Neuronal stem cell (in vitro differentiated cells): ENCODE measurements around the gene ACY1.
A peak's percentile ranks its signal among the peaks of the same experiment; 100 is the strongest.

ENCODE experiments used
- DNase-seq: peaks from one replicate; pipeline ENCODE4 v3.0.0-alpha.2; 2013; ENCODE audit warnings: low spot score
- H2AFZ ChIP-seq: one replicate; pipeline ENCODE4 v1.6.1; 2013; ENCODE audit warnings: mild to moderate bottlenecking, low read length, inconsistent platforms
- H2AK5ac ChIP-seq: 2 replicates; pipeline ENCODE4 v1.6.1; 2013; ENCODE audit warnings: low read depth, mild to moderate bottlenecking, inconsistent platforms, low read length, moderate library complexity, mixed read lengths
- H2BK120ac ChIP-seq: 2 replicates; pipeline ENCODE4 v1.6.1; 2013; ENCODE audit warnings: low read depth, mild to moderate bottlenecking, inconsistent platforms, low read length, moderate library complexity, mixed read lengths
- H2BK12ac ChIP-seq: one replicate; pipeline ENCODE4 v1.6.1; 2013; ENCODE audit warnings: low read length, inconsistent platforms
- H2BK15ac ChIP-seq: 2 replicates; pipeline ENCODE4 v1.6.1; 2013; ENCODE audit warnings: mild to moderate bottlenecking, low read length, inconsistent platforms, mixed read lengths
- H2BK5ac ChIP-seq: one replicate; pipeline ENCODE4 v1.6.1; 2013; ENCODE audit warnings: inconsistent platforms, mild to moderate bottlenecking, low read length, moderate library complexity
- H3K14ac ChIP-seq: one replicate; pipeline ENCODE4 v1.6.1; 2013; ENCODE audit warnings: low read length, inconsistent platforms
- H3K18ac ChIP-seq: 2 replicates; pipeline ENCODE4 v1.6.1; 2013; ENCODE audit warnings: low read length, inconsistent platforms
- H3K23ac ChIP-seq: 2 replicates; pipeline ENCODE4 v1.6.1; 2013; ENCODE audit warnings: low read depth, mild to moderate bottlenecking, mixed read lengths, low read length, inconsistent platforms; ENCODE audit not compliant: poor library complexity
- H3K27ac ChIP-seq: replicated peaks from 3 replicates; pipeline ENCODE4 v1.5.1; 2013; ENCODE audit warnings: low read length, inconsistent platforms
- H3K27me3 ChIP-seq, 3 experiments: 2 replicates each; pipeline ENCODE4 v1.6.1; 2013; ENCODE audit warnings: low read length in 3 of 3, mild to moderate bottlenecking in 2 of 3, inconsistent platforms in 1 of 3, low read depth in 1 of 3, mixed read lengths in 1 of 3, moderate library complexity in 1 of 3; ENCODE audit not compliant: control insufficient read depth in 3 of 3, insufficient read depth in 3 of 3
- H3K36me3 ChIP-seq, 2 donors: replicated peaks in 1 of 2; 2 replicates each; pipeline ENCODE4 v1.6.1; 2013; ENCODE audit warnings: low read length in 2 of 2; ENCODE audit not compliant: control insufficient read depth in 2 of 2, insufficient read depth in 2 of 2
- H3K4ac ChIP-seq: 2 replicates; pipeline ENCODE4 v1.6.1; 2013; ENCODE audit warnings: inconsistent platforms, mild to moderate bottlenecking, low read length, moderate library complexity
- H3K4me1 ChIP-seq, 2 donors: 1 replicate in 1 of 2; 2 replicates in 1 of 2; pipeline ENCODE4 v1.6.1; 2013; ENCODE audit warnings: low read length in 2 of 2, low read depth in 1 of 2; ENCODE audit not compliant: control insufficient read depth in 2 of 2, insufficient read depth in 1 of 2
- H3K4me2 ChIP-seq: one replicate; pipeline ENCODE4 v1.6.1; 2013; ENCODE audit warnings: mild to moderate bottlenecking, low read length, inconsistent platforms; ENCODE audit not compliant: insufficient read depth, poor library complexity, severe bottlenecking
- H3K4me3 ChIP-seq, 2 donors: 2 replicates each; pipeline ENCODE4 v1.5.1; 2013; ENCODE audit warnings: low read length in 2 of 2, mild to moderate bottlenecking in 2 of 2, inconsistent platforms in 1 of 2, moderate library complexity in 1 of 2
- H3K79me1 ChIP-seq: one replicate; pipeline ENCODE4 v1.6.1; 2013; ENCODE audit warnings: low read depth, mild to moderate bottlenecking, inconsistent platforms, low read length, moderate library complexity
- H3K9ac ChIP-seq: one replicate; pipeline ENCODE4 v1.6.1; 2013; ENCODE audit warnings: mild to moderate bottlenecking, low read depth, low read length, inconsistent platforms; ENCODE audit not compliant: poor library complexity
- H3K9me3 ChIP-seq, 2 donors: replicated peaks in 1 of 2; 2 replicates each; pipeline versions ENCODE3 to v1.6.1; 2013; ENCODE audit warnings: low read length in 2 of 2, mild to moderate bottlenecking in 2 of 2, inconsistent platforms in 1 of 2, low read depth in 1 of 2, mixed read lengths in 1 of 2, moderate library complexity in 1 of 2; ENCODE audit not compliant: control insufficient read depth in 2 of 2, insufficient read depth in 1 of 2
- H4K8ac ChIP-seq: one replicate; pipeline ENCODE4 v1.6.1; 2013; ENCODE audit warnings: low read depth, mild to moderate bottlenecking, inconsistent platforms, low read length, moderate library complexity
- H4K91ac ChIP-seq: one replicate; pipeline ENCODE4 v1.6.1; 2013; ENCODE audit warnings: low read length, low read depth, mild to moderate bottlenecking, inconsistent platforms; ENCODE audit not compliant: poor library complexity
- WGBS, 2 donors: extraction: QIAGEN DNeasy Blood & Tissue Kit; methylation state at CpG; one replicate each; pipeline ENCODE4 v1.1.7; 2013; ENCODE audit warnings: missing lambda C conversion rate in 2 of 2, mixed read lengths in 1 of 2; ENCODE audit not compliant: insufficient read length in 2 of 2, insufficient replicate concordance in 1 of 2; ENCODE audit errors: extremely low coverage in 2 of 2; 5-methylcytosine and 5-hydroxymethylcytosine counted together

Gene ACY1

DNA sequence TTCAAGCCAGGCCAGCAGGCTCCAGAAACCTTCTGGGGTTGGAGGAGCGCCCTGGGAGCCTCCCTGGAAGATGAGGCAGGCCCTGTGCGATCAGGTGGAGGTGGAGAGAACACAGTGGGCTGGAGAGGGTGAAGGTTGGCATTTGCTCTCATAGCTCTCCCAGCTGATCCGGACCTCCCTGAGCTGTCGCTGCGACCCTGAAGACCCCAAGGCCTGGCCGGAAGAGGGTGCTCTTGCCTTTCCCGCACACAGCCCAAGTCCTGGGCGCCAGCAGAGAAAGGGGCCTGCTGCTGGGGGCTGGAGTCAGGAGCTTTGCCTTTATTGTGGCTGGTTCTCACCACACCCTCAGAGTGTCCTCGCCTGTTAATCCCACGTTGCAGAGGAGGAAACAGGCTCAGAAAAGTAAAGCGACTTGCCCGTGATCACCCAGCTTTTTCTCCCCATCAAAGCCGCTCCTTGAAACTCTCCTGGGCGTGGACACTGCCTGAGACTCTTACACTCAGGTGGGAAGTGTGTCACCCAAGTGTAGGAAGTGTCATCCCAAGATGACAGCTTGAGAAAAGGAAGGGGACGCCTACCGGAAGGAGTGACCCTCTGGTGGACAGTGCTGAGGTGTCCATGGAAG is 20.9 kb downstream of the ACY1 start:
- H3K4me3 ChIP-seq, result peak overlapping the region in 1 of 2 donors; percentile 39
- H3K27me3 ChIP-seq, result peaks cover 0 to 2% (median 0%) of the 10 kb centered on the region in 3 experiments
- DNase-seq, result peak; percentile 71
- H3K23ac ChIP-seq, result no peak overlapping the region
- peak overlapping the region; percentile 56 for H3K9ac ChIP-seq
- peak overlapping the region; percentile 28 for H3K4ac ChIP-seq
- H3K4me1 ChIP-seq, result peaks cover 43 to 52% of the 10 kb centered on the region in 2 donors
- H4K91ac ChIP-seq, result no peak overlapping the region
- WGBS, 2 donors, result no CpG with 5 or more reads among the region's 16 CpGs
- peak overlapping the region; percentile 55 for H2BK15ac ChIP-seq
- no peak overlapping the region for H2BK120ac ChIP-seq
- peak overlapping the region; percentile 82 for H2BK5ac ChIP-seq
- peak overlapping the region; percentile 60 for H2AK5ac ChIP-seq
- H3K18ac ChIP-seq, result peak overlapping the region; percentile 86
- H3K36me3 ChIP-seq, result no peaks in the 10 kb centered on the region
- no peak overlapping the region for H3K14ac ChIP-seq
- H4K8ac ChIP-seq, result no peak overlapping the region
- no peaks in the 10 kb centered on the region for H3K79me1 ChIP-seq
- H2AFZ ChIP-seq, result peak overlapping the region; percentile 58
- H3K9me3 ChIP-seq, result no peaks in the 10 kb centered on the region
- no peak overlapping the region for H3K4me2 ChIP-seq
- H2BK12ac ChIP-seq, result peak overlapping the region; percentile 77
- H3K27ac ChIP-seq, result peak overlapping the region; percentile 95

DNA sequence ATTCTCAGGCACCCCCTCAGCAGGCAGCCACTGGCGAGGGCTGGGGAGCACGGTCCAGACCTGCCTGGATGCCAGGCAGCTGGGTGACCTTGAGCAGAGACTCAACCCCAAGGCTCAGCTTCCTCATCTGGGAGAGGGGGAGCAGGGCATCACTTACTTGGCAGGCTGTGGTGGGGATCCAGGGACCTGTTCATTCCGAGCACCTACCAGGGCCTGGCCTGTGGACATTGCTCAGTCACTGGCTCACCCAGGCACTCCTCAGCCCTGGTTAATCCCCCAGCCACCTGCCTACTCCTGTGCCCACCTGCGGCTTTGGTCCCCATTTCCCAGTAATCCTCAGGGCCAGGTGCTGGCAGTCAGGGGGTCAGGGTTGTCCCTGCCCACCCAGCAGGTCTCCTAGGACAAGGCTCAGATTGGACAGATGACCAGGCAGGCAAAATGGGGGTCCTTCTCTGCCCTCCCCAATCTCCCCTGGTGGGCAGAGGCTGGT is 21.6 kb downstream of the ACY1 start:
- Histone ChIP-seq H3K9me3 (no peaks in the 10 kb centered on the region), H3K27me3 (peaks cover 0 to under 1% (median 0%) of the 10 kb centered on the region in 3 experiments), H3K4me1 (peaks cover 43 to 52% of the 10 kb centered on the region in 2 donors), H3K9ac (peak overlapping the region; percentile 71), H3K4me3 (no peak overlapping the region), H2BK120ac (peak overlapping the region; percentile 76), H2BK5ac (peak overlapping the region; percentile 82), H3K79me1 (no peaks in the 10 kb centered on the region), H2BK12ac (peak overlapping the region; percentile 77), H3K27ac (peak overlapping the region; percentile 44), H3K36me3 (no peaks in the 10 kb centered on the region), H2BK15ac (peak overlapping the region; percentile 41), H4K8ac (no peak overlapping the region), H3K23ac (peak overlapping the region; percentile 23), H3K14ac (no peak overlapping the region), H2AK5ac (peak overlapping the region; percentile 42), H3K4ac (no peak overlapping the region), H3K18ac (peak overlapping the region; percentile 86), H3K4me2 (no peak overlapping the region), H2AFZ (peak overlapping the region; percentile 87), H4K91ac (peak overlapping the region; percentile 80)
- DNase-seq, result no peak
- no CpG with 5 or more reads among the region's 4 CpGs for WGBS, 2 donors

DNA sequence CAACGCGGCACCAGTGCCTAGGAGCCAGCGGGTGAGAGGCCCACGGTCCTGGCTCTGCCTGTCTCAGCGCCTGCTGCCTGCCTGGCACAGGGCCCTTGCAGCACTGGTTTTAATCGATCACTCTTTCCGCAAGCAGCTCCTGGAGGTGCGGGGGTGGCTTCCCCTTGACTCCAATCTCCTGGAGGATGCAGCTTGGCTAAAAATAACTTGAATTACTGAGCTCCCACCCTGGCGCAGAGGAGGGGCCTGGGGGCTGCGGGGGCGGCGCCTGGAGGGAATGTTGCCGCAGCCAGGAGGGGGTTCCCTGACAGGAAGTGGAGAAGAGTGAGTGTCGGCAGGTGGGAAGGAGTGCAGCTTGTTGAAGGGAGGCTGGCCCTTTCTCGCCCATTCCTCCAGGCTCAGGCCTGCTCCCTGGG is 22.2 kb downstream of the ACY1 start:
- peak overlapping the region; percentile 73 for H2BK15ac ChIP-seq
- H3K23ac ChIP-seq, result peak overlapping the region; percentile 23
- peak overlapping the region in 1 of 2 donors; percentile 16 for H3K4me3 ChIP-seq
- H2BK120ac ChIP-seq, result peak overlapping the region; percentile 84
- peak overlapping the region; percentile 82 for H2BK5ac ChIP-seq
- H3K9ac ChIP-seq, result peak overlapping the region; percentile 85
- peak overlapping the region; percentile 69 for H3K4ac ChIP-seq
- DNase-seq, result no peak
- H3K27ac ChIP-seq, result peak overlapping the region; percentile 53
- peak overlapping the region; percentile 97 for H2BK12ac ChIP-seq
- peak overlapping the region; percentile 87 for H2AFZ ChIP-seq
- H4K91ac ChIP-seq, result peak overlapping the region; percentile 80
- peak overlapping the region; percentile 97 for H3K18ac ChIP-seq
- H3K4me1 ChIP-seq, result peaks cover 43 to 52% of the 10 kb centered on the region in 2 donors
- no peak overlapping the region for H4K8ac ChIP-seq
- H3K9me3 ChIP-seq, result no peaks in the 10 kb centered on the region
- no peaks in the 10 kb centered on the region for H3K79me1 ChIP-seq
- WGBS, 2 donors, result no CpG with 5 or more reads among the region's 15 CpGs
- H2AK5ac ChIP-seq, result peak overlapping the region; percentile 90
- no peaks in the 10 kb centered on the region for H3K36me3 ChIP-seq
- no peaks in the 10 kb centered on the region for H3K27me3 ChIP-seq
- no peak overlapping the region for H3K14ac ChIP-seq
- peak overlapping the region; percentile 54 for H3K4me2 ChIP-seq

DNA sequence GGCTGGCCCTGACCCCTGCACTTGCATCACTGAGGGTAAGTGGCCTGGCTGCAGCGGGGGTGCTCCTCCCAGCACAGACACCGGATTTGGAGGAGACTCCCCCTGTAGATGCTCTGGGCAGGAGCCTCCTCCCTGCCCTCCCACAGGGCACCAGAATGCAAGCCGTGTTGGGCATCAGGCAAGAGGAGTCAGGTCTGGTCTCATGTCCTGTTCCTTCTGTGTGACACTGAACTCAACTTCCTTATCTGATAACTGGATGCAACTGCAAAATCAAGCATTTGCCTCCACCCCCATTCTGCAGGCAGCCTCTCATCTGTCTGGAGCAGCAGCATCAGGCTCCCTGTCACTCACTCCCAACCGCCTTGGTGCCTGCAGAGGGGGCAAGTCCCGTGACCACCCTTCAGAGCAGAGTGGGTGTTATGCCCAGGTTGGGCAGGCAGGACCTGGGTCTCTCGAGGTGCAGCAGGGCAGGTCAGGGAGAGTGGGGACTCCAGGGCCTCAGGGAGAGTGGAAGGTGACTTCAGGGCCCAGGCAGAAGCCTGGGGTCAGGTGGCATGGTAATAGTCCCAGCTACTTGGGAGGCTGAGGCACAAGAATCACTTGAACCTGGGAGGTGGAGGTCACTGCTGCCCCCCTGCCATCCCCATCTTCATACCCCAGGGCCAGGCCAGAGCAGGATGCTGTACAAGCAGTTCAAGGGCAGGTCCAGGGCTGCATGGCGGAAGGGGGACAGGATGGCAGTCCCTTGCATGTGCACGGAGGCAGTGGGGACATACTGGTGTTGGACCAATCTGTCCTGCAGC is 22.9 kb downstream of the ACY1 start:
- DNase-seq, result no peak

More for the DNA sequence above, 22.9 kb downstream of the ACY1 start:
- Histone ChIP-seq H3K4ac (peak overlapping the region; percentile 77), H2AK5ac (peak overlapping the region; percentile 90), H3K4me1 (peaks cover 43 to 52% of the 10 kb centered on the region in 2 donors), H3K18ac (peak overlapping the region; percentile 97), H2BK12ac (peak overlapping the region; percentile 97), H3K14ac (no peak overlapping the region), H4K8ac (no peak overlapping the region), H3K4me3 (peak overlapping the region in 1 of 2 donors; percentile 16), H2BK120ac (peak overlapping the region; percentile 84), H3K79me1 (no peaks in the 10 kb centered on the region), H3K4me2 (peak overlapping the region; percentile 54), H4K91ac (peak overlapping the region; percentile 59), H2AFZ (peak overlapping the region; percentile 87), H3K23ac (no peak overlapping the region), H2BK15ac (peak overlapping the region; percentile 73), H3K36me3 (no peaks in the 10 kb centered on the region), H3K27me3 (no peaks in the 10 kb centered on the region), H3K9me3 (no peaks in the 10 kb centered on the region), H3K9ac (peak overlapping the region; percentile 85), H2BK5ac (peak overlapping the region; percentile 62), H3K27ac (peak overlapping the region; percentile 53)
- no CpG with 5 or more reads among the region's 8 CpGs for WGBS, 2 donors
